ENCODE measurements around the gene LEMD1.

DNA sequence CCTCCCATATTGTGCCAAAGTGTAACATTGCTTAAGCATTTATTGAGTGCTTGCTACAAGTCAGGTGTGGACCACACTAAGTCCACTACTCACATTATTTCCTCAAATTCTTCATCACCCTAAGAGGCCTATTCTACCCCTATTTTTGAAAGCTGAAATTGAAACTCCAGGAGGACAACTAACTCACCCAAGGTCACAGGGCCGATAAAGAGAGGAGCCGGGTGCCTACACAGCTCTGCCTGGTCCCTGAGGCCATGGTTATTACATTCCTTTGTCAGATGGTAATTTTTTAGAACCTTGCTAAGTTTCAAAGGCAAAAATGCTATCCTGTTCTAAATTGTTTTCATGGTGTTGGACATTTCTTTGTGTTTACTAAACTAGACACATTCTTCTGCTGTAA is 41.0 kb downstream of the LEMD1 start:
- TF ChIP-seq, protein P1, sequence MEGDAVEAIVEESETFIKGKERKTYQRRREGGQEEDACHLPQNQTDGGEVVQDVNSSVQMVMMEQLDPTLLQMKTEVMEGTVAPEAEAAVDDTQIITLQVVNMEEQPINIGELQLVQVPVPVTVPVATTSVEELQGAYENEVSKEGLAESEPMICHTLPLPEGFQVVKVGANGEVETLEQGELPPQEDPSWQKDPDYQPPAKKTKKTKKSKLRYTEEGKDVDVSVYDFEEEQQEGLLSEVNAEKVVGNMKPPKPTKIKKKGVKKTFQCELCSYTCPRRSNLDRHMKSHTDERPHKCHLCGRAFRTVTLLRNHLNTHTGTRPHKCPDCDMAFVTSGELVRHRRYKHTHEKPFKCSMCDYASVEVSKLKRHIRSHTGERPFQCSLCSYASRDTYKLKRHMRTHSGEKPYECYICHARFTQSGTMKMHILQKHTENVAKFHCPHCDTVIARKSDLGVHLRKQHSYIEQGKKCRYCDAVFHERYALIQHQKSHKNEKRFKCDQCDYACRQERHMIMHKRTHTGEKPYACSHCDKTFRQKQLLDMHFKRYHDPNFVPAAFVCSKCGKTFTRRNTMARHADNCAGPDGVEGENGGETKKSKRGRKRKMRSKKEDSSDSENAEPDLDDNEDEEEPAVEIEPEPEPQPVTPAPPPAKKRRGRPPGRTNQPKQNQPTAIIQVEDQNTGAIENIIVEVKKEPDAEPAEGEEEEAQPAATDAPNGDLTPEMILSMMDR (IDR thresholded peaks at IDR 0.05): no peak
- no peak for TF ChIP-seq POLR2A (IDR thresholded peaks at IDR 0.05)

All from stomach (tissue), 4 donors.